ENCODE measurements around the gene MPRIP. TPM values are rescaled to one million over a fixed set of nuclear protein-coding genes. Genes with fewer than 3 reads are reported as not detected.
"Not testable (repeated sequence)": the region's sequence is repeated elsewhere in the genome, so short reads cannot be mapped to it uniquely, and the experiment has no call there.

The MPRIP gene
- total RNA-seq, 1 donor from 2014 or later, result 214 TPM

DNA sequence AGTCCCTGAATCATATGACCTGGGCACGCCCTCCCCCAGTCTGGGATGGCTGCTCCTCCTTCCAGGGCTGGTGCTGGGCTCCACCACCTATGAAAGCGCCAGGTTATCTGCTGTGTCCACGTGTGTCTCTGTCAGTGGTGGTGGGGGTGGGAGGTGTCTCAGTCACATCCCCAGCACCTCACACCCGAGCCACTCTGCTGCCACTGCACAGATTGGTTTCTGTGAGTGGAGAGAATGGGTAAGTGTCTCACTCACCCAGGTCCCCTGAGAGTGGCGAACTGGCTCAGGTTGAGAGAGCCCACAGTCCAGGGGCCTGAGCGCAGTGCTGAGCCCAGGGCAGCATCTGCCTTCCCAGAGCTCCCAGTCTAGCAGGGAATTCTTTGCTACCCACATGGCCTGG lies 84.9 kb downstream of the MPRIP start:
- DNase-seq, result no peak

DNA sequence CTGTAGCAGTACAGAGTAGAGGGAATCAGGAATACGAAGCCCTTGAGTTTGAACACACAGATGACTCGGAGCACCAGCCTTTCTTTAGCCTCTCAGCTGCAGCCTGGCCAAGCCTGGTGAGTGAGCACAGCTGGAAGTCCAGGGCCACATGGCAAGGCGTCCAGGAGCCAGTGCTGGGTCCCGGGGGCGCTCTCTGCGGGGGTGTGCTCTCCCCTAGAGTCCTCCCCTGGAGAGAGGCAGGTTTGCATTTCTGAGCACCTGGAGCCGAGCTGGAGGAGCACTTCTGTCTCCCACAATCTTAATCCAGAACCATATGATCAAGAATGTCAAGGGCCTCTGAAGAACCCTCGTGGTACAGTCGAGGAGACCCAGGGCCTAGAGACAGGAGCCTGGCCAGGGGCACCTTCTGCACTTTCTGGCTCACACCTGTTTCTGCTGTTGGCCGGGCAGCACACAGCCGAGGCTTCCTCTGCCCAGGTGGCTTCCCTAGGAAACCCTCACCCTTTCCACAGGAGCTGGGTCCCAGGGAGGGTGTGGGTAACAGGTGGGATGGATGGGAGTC lies 85.6 kb downstream of the MPRIP start:
- no peak for DNase-seq

DNA sequence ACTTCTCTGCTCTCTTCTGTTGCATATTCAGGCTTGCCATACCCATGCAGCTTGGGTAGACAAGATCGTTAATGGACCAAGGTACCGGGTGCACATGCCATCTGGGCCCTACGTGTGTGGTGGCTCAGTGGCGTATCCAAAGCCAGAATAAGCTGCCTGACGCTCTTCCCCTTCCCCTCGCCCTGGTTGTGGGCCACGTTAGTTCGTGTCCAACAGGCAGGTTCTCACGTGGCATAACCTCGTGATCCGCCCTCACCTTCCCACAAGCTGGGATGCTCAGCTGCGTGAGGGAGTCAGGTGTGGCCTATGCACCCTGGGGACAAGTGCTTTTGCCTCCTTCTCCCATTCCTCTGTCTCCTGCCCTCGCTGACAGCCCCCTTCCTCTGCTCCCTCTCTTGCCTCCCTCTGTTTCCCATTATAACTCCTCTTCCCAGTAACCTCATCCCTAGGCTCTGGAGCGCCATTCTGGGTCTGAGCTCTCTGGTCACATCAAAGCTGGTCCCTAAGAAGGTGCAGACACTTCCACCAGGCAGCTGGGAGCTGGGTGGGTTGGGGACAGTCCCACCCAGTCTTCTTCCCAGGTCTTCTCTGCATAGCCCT lies 86.3 kb downstream of the MPRIP start:
- no peak for DNase-seq

DNA sequence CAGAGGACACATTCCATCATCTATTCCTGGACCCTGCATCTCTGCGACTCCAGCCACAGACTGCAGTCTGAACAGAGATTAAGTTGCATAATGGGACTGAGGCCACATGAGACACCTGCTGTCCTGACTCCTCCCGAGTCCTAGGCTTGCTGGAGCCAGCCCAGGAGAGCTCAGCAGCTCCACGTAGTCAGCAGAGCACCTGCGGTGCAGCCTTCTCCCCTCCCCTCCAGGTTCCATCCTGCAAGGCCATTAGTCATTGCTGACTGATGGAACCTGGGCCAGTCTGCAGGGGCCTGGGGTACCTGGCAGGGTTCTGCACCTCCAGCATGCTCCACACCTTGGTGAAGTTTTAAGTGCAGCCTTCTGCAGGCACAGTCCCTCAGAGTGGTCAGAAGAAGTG lies 87.2 kb downstream of the MPRIP start:
- peak; percentile 62 for DNase-seq

GRCh38 chr17:17130077-17130844 lies 88.0 kb downstream of the MPRIP start:
- DNase-seq, result no peak

- peak; percentile 56 for DNase-seq
These were observed 89.6 kb downstream of the MPRIP start for GRCh38 chr17:17131839-17132238.

DNA sequence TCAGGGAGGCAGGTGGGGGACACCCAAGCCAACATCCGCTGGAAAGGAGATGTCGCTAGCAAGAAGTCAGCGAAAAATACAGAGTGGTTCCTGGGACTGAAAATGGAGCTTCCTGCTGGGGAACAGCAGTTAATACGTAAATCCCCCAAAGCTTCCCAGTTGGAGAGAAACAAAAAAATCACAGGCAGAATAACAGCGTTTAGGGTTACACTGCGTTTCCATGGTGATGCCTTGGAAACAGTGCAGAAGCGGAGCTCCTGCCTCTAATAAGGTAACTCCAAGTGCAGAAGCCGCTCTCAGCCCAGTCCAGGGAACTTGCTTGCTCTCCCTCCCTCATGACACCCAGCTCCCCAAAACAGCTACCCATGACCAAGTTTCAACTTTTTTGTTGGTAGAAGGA lies 90.5 kb downstream of the MPRIP start:
- peak; percentile 88 for DNase-seq

GRCh38 chr17:17134051-17134956 lies 92.0 kb downstream of the MPRIP start:
- DNase-seq, result no peak

DNA sequence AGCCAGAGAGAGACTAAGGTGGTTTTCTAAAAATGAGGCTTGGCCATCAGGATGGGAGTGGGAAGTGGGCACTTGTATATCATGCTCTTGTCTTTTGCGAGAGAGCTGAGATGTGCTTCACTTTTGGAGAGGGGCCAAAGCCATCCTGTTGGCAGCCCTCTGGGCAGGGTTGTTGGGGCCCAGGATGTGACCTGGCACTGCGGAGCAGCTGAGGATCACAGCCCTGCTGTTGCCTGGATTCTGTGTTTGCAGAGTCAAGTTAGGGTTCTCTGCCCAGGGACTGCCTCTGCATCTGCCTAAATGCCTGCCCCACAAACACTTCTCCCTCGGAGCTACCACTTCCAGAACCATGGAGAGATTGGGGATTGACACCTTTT lies 92.7 kb downstream of the MPRIP start:
- peak; percentile 60 for DNase-seq

GRCh38 chr17:17136221-17136620 lies 94.0 kb downstream of the MPRIP start:
- DNase-seq, result not testable (repeated sequence)

DNA sequence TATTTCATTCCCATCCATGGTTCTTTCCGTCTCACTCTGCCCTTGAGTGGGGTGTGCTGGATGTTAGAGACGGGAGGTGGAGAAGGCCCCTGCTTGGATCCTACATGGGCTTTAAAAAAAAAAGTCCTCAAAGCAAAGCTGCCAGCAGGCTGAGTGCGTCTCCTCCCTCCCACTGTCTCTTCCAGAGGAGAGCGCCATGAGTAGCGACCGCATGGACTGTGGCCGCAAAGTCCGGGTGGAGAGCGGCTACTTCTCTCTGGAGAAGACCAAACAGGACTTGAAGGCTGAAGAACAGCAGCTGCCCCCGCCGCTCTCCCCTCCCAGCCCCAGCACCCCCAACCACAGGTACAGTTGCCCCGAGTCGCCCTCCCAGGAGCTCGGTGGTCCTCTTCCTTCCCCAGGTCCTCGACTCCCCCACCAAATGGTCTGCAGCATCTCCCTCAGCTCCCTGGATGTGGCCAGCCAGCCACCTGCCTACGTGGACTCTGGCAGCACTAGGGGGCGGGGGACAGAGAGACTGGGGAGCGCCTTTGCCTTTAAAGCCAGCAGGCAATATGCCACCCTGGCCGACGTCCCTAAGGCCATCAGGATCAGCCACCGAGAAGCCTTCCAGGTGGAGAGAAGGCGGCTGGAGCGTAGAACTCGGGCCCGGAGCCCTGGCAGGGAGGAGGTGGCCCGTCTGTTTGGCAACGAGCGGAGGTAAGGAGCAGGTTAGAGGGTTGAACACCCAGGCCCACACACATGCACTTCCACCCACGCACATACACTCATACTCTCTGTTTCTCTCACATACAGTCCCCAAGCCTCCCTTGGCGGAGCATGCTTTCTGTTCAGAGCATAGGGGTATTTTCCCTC lies 95.7 kb downstream of the MPRIP start:
- DNase-seq, result no peak

GRCh38 chr17:17139972-17140589 lies 97.8 kb downstream of the MPRIP start:
- DNase-seq, result no peak

DNA sequence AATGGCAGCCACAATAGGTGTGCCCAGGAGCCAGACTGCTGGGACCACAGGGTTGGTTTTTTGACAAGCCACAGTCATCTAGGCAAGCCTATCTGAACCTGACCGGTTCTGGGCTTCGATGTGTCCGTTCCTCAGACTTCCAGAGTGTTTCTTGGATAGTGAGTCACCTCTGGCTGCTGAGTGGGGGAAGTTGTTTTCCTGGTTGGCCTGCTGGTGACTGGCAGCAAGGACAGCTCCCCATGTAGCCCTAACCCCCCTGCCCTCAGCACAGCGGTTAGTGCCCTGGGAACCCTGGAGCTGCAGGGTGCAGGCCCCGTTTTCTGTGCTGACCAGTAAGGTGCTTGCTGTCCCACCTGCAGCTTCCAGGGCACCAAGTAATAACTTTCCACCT lies 98.3 kb downstream of the MPRIP start:
- DNase-seq, result no peak

GRCh38 chr17:17141279-17141678 lies 99.0 kb downstream of the MPRIP start:
- no peak for DNase-seq

- peak; percentile 68 for DNase-seq
These were observed 99.7 kb downstream of the MPRIP start for GRCh38 chr17:17141860-17142552.

- DNase-seq, result no peak
These were observed 100.3 kb downstream of the MPRIP start for GRCh38 chr17:17142556-17142955.

DNA sequence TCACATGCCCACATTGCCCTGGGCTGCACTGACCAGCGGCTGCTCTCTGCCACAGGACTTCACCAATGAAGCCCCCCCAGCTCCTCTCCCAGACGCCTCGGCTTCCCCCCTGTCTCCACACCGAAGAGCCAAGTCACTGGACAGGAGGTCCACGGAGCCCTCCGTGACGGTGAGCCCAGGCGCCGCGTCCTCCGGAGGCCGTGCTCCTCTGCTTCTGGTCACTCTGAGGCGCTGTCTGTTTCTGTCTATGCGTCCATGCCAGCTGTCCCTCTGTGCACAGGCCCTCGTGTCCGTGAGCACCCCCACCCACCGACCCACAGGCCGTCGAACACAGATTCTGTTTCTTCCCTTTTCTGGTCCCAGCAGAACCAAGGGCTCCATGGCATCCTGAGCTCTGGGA lies 101.2 kb downstream of the MPRIP start:
- DNase-seq, result no peak

DNA sequence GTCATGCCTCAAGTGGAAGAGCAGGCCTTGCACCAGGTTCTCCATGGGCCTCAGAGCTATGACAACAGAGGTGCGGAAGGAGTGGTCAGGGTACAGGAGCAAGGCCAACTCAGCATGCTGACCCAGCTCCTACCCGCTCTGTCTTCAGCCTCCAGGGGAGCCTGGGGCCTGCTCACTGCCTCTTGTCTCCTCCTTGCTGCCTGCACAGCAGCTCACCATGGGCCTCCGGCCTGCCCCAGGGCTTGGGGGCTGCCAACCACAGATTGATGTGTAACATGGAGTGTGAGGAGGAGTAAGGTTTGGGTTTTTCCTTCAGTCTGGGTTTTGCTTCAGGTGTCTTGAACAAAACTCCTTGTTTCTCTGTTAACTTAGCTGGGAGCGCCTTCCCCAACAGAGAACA lies 101.8 kb downstream of the MPRIP start:
- no peak for DNase-seq

- no peak for DNase-seq
These were observed 102.8 kb downstream of the MPRIP start for GRCh38 chr17:17144916-17145665.

All from tongue (tissue), 2 donors.